NCI-H748 (cell line): Measurements from ENCODE around the gene DMRTC2.
A peak's percentile ranks its signal among the peaks of the same experiment; 100 is the strongest.

ENCODE experiments used
- DNase-seq: peaks from one replicate; lab custom pipeline; 2025; ENCODE audit not compliant: unreplicated experiment; lab: John Stamatoyannopoulos, UW

The DMRTC2 gene

GRCh38 chr19:41845051-41845590 is 279 bp downstream of the DMRTC2 start:
- DNase-seq = no peak

GRCh38 chr19:41847351-41848105 is 2.7 kb downstream of the DMRTC2 start:
- no peak for DNase-seq

- DNase-seq = no peak
Observed at GRCh38 chr19:41848666-41849065, 3.8 kb downstream of the DMRTC2 start.

GRCh38 chr19:41849067-41849466 is 4.2 kb downstream of the DMRTC2 start:
- DNase-seq = no peak

- no peak for DNase-seq
Observed at GRCh38 chr19:41850381-41850780, 5.5 kb downstream of the DMRTC2 start.

- DNase-seq = no peak
Observed at GRCh38 chr19:41851456-41851855, 6.6 kb downstream of the DMRTC2 start.

GRCh38 chr19:41853344-41853743 is 8.5 kb downstream of the DMRTC2 start:
- DNase-seq = no peak

- DNase-seq = no peak
Observed at GRCh38 chr19:41853768-41854167, 8.9 kb downstream of the DMRTC2 start.

GRCh38 chr19:41859213-41859617 is 14.4 kb downstream of the DMRTC2 start:
- no peak for DNase-seq

GRCh38 chr19:41859618-41860418 is 15.0 kb downstream of the DMRTC2 start, which contains the start of gene RPS19:
Gene RPS19 (plus strand): TSS chr19:41860255. CDS start chr19:41860775, 520 bp downstream.
- DNase-seq = peak; percentile 99

- DNase-seq = peak; percentile 44
Observed at GRCh38 chr19:41860419-41861115, 15.7 kb downstream of the DMRTC2 start.

GRCh38 chr19:41861116-41861768 is 16.4 kb downstream of the DMRTC2 start:
- DNase-seq = no peak

- no peak for DNase-seq
Observed at GRCh38 chr19:41861846-41862245, 17.0 kb downstream of the DMRTC2 start.

- no peak for DNase-seq
Observed at GRCh38 chr19:41862445-41862986, 17.7 kb downstream of the DMRTC2 start.

GRCh38 chr19:41863209-41863931 is 18.5 kb downstream of the DMRTC2 start:
- DNase-seq = no peak

- DNase-seq = no peak
Observed at GRCh38 chr19:41864374-41864773, 19.5 kb downstream of the DMRTC2 start.

- DNase-seq = no peak
Observed at GRCh38 chr19:41866284-41866683, 21.4 kb downstream of the DMRTC2 start.

GRCh38 chr19:41868120-41868988 is 23.5 kb downstream of the DMRTC2 start:
- no peak for DNase-seq

GRCh38 chr19:41868989-41869300 is 24.1 kb downstream of the DMRTC2 start:
- DNase-seq = no peak
